Measurements from ENCODE around the gene CEP44. TPM values are rescaled to one million over a fixed set of nuclear protein-coding genes. Genes with fewer than 3 reads are reported as not detected.
"Not testable (repeated sequence)": the region's sequence is repeated elsewhere in the genome, so short reads cannot be mapped to it uniquely, and the experiment has no call there.

The CEP44 gene
- total RNA-seq, 1 donor from 2014 or later: 11.1 TPM

- DNase-seq (ENCODE audit: low spot score): no peak
- intact Hi-C loops (cut with DNase I): no loop called here
Measured at GRCh38 chr4:174375422-174375821, 91.7 kb downstream of the CEP44 start.

- DNase-seq (ENCODE audit: low spot score): no peak
- intact Hi-C loops (cut with DNase I): no loop called here
Measured at GRCh38 chr4:174377613-174378012, 93.9 kb downstream of the CEP44 start.

- intact Hi-C loops (cut with DNase I): no loop called here
- no peak for DNase-seq (ENCODE audit: low spot score)
Measured at GRCh38 chr4:174378951-174379350, 95.2 kb downstream of the CEP44 start.

GRCh38 chr4:174380206-174380605 is 96.5 kb downstream of the CEP44 start:
- intact Hi-C loops (cut with DNase I); DNase-seq (ENCODE audit: low spot score): not testable (repeated sequence)

- no peak for DNase-seq (ENCODE audit: low spot score)
- intact Hi-C loops (cut with DNase I): no loop called here
Measured at GRCh38 chr4:174380699-174381439, 97.2 kb downstream of the CEP44 start.

- DNase-seq (ENCODE audit: low spot score): no peak
- intact Hi-C loops (cut with DNase I): no loop called here
Measured at GRCh38 chr4:174381440-174381800, 97.7 kb downstream of the CEP44 start.

Other genes starting within 250 kb of the CEP44 start
- gene FBXO8, start 244 bp upstream of the CEP44 start, total RNA-seq: 38.6 TPM
- gene HPGD, start 238.6 kb downstream of the CEP44 start, total RNA-seq: 2.4 TPM

Data from cardiac septum (tissue), 1 donor.